GM23248 (cell line): ENCODE results near the gene HEATR5A. TPM values are rescaled to one million over a fixed set of nuclear protein-coding genes. Genes with fewer than 3 reads are reported as not detected.

Source experiments
- DNase-seq: peaks from one replicate; pipeline ENCODE4 v3.0.0-alpha.2; 2015
- H2AFZ ChIP-seq: fragments of 200-600 bp; sonication (generic); 2 replicates; pipeline ENCODE4 v1.6.1; 2016; ENCODE audit warnings: antibody characterized with exemption
- H3F3A ChIP-seq: fragments of 200-600 bp; sonication (generic); 2 replicates; pipeline ENCODE4 v1.6.1; 2016; ENCODE audit warnings: mild to moderate bottlenecking, antibody characterized with exemption, mixed run types; ENCODE audit not compliant: insufficient read depth
- H3K27ac ChIP-seq: fragments of 200-600 bp; sonication (generic); 2 replicates; pipeline ENCODE4 v1.5.1; 2016; ENCODE audit warnings: mild to moderate bottlenecking
- H3K27me3 ChIP-seq: fragments of 200-600 bp; sonication (generic); replicated peaks from 2 replicates; pipeline ENCODE4 v1.6.1; 2016; ENCODE audit warnings: mild to moderate bottlenecking; ENCODE audit not compliant: insufficient read depth
- H3K36me3 ChIP-seq: fragments of 200-600 bp; sonication (generic); 2 replicates; pipeline ENCODE4 v1.6.1; 2016; ENCODE audit warnings: low read depth, mild to moderate bottlenecking
- H3K4me1 ChIP-seq: fragments of 200-600 bp; sonication (generic); 2 replicates; pipeline ENCODE4 v1.6.1; 2016; ENCODE audit warnings: mild to moderate bottlenecking; ENCODE audit not compliant: insufficient read depth
- H3K4me2 ChIP-seq: fragments of 200-600 bp; sonication (generic); one replicate; pipeline ENCODE4 v1.6.1; 2016; ENCODE audit warnings: mild to moderate bottlenecking; ENCODE audit not compliant: unreplicated experiment
- H3K4me3 ChIP-seq: fragments of 200-600 bp; sonication (generic); 2 replicates; pipeline ENCODE4 v1.5.1; 2016; ENCODE audit warnings: mild to moderate bottlenecking
- H3K79me2 ChIP-seq: fragments of 200-600 bp; sonication (generic); 2 replicates; pipeline ENCODE4 v1.6.1; 2016; ENCODE audit warnings: mild to moderate bottlenecking; ENCODE audit not compliant: insufficient read depth
- H3K9ac ChIP-seq: fragments of 200-600 bp; sonication (generic); 2 replicates; pipeline ENCODE4 v1.6.1; 2016; ENCODE audit warnings: mild to moderate bottlenecking
- H3K9me2 ChIP-seq: fragments of 200-600 bp; sonication (generic); 2 replicates; pipeline ENCODE4 v1.6.1; 2016; ENCODE audit warnings: mixed run types, mild to moderate bottlenecking, moderate library complexity; ENCODE audit not compliant: insufficient read depth
- H3K9me3 ChIP-seq: fragments of 200-600 bp; sonication (generic); one replicate; pipeline ENCODE4 v1.6.1; 2017; ENCODE audit warnings: low read depth
- H4K20me1 ChIP-seq: fragments of 200-600 bp; sonication (generic); 2 replicates; pipeline ENCODE4 v1.6.0; 2016; ENCODE audit not compliant: insufficient read depth
- EZH2 ChIP-seq: fragments of 200-600 bp; sonication (generic); IDR thresholded peaks from 2 replicates; pipeline ENCODE4 v1.6.1; 2018; ENCODE audit warnings: antibody characterized with exemption, mild to moderate bottlenecking; ENCODE audit not compliant: insufficient read depth, poor library complexity, severe bottlenecking
- EZH2phosphoT487 ChIP-seq: fragments of 200-600 bp; sonication (generic); IDR thresholded peaks from 2 replicates; pipeline ENCODE4 v1.6.1; 2018; ENCODE audit warnings: antibody characterized with exemption, moderate library complexity, mild to moderate bottlenecking, low read depth; ENCODE audit not compliant: insufficient read depth
- WGBS, 2 experiments: methylation state at CpG; one replicate each; pipeline ENCODE4 v1.1.6; 2015 to 2017; ENCODE audit warnings: low lambda C conversion rate in 2 of 2, low coverage in 1 of 2; ENCODE audit errors: missing lambda C conversion rate in 2 of 2; 5-methylcytosine and 5-hydroxymethylcytosine counted together
- in situ Hi-C: fragments of 300-500 bp; cut with MboI; formaldehyde crosslinking; loops from 2 replicates; pipeline ENCODE4 v1.15.0; 2020
- polyA plus RNA-seq: library from polyadenylated mRNA; unstranded; fragments of >200 nt; fragmentation: Nextera tagmentation; extraction: Ambion mirVana; gene quantifications from 2 replicates; pipeline ENCODE4 v1.2.1, GENCODE V29; 2016
- total RNA-seq: library from RNA; depleted of rRNA; stranded (reverse); fragments of >200 nt; shearing (Covaris generic); gene quantifications from 2 replicates; pipeline ENCODE4 v1.2.3, GENCODE V29; 2014

HEATR5A gene
- total and polyA plus RNA-seq, 2 experiments from 2014 or later, result 49.1 to 70.3 TPM

- Histone ChIP-seq H2AFZ (no peak overlapping the region), H3K36me3 (peaks cover 56% of the 10 kb centered on the region), H4K20me1 (no peaks in the 10 kb centered on the region), H3K9me3 (no peaks in the 10 kb centered on the region), H3K4me1 (peaks cover 4% of the 10 kb centered on the region; the same call in 1 of the 2 replicates), H3K27me3 (no peaks in the 10 kb centered on the region), H3K27ac (no peak overlapping the region), H3K4me2 (no peak overlapping the region), H3F3A (no peaks in the 10 kb centered on the region), H3K4me3 (no peak overlapping the region), H3K9me2 (no peaks in the 10 kb centered on the region), H3K79me2 (no peaks in the 10 kb centered on the region), H3K9ac (no peak overlapping the region)
- no peak for TF ChIP-seq EZH2phosphoT487
- no peak for TF ChIP-seq EZH2
- DNase-seq, result no peak
- 91 to 92% methylated on average over 6 of the region's 6 CpGs for WGBS, 2 experiments
- in situ Hi-C loops, result no loop called here
Observed at GRCh38 chr14:31297112-31297511, 123.2 kb downstream of the HEATR5A start.

GRCh38 chr14:31294746-31295405 is 125.5 kb downstream of the HEATR5A start:
- Histone ChIP-seq H3K9me3 (no peaks in the 10 kb centered on the region), H3K36me3 (peaks cover 43% of the 10 kb centered on the region), H2AFZ (no peak overlapping the region), H3K4me3 (no peak overlapping the region), H3K4me2 (no peak overlapping the region), H3K4me1 (peaks cover 4% of the 10 kb centered on the region; the same call in 1 of the 2 replicates), H3K27ac (no peak overlapping the region), H4K20me1 (no peaks in the 10 kb centered on the region), H3K9me2 (no peaks in the 10 kb centered on the region), H3K79me2 (no peaks in the 10 kb centered on the region), H3K9ac (no peak overlapping the region), H3K27me3 (no peaks in the 10 kb centered on the region), H3F3A (0 out of 2 replicates have a peak, but pooled peaks cover 10% of the 10 kb centered on the region)
- in situ Hi-C loops, result no loop called here
- WGBS, 2 experiments, result 66 to 75% methylated on average over 7 of the region's 7 CpGs
- peak; percentile 13 for DNase-seq
- no peak for TF ChIP-seq EZH2
- no peak for TF ChIP-seq EZH2phosphoT487

- Histone ChIP-seq H3K4me1 (peaks cover 1% of the 10 kb centered on the region; the same call in 1 of the 2 replicates), H3K79me2 (no peaks in the 10 kb centered on the region), H3K27me3 (no peaks in the 10 kb centered on the region), H4K20me1 (no peaks in the 10 kb centered on the region), H3K4me2 (no peak overlapping the region), H3K9ac (no peak overlapping the region), H3F3A (0 out of 2 replicates have a peak, but pooled peaks cover 10% of the 10 kb centered on the region), H3K4me3 (no peak overlapping the region), H3K27ac (no peak overlapping the region), H3K9me3 (no peaks in the 10 kb centered on the region), H3K36me3 (peaks cover 40% of the 10 kb centered on the region), H2AFZ (no peak overlapping the region), H3K9me2 (no peaks in the 10 kb centered on the region)
- WGBS, 2 experiments, result 94 to 97% methylated on average over 3 of the region's 3 CpGs
- no peak for DNase-seq
- in situ Hi-C loops, result no loop called here
- TF ChIP-seq EZH2phosphoT487 (no peak), EZH2 (no peak)
Observed at GRCh38 chr14:31292937-31293616, 127.3 kb downstream of the HEATR5A start.

- Histone ChIP-seq H3K9me2 (no peaks in the 10 kb centered on the region), H3K79me2 (no peaks in the 10 kb centered on the region), H3K4me1 (no peaks in the 10 kb centered on the region), H2AFZ (no peak overlapping the region), H3K4me3 (no peak overlapping the region), H4K20me1 (no peaks in the 10 kb centered on the region), H3K27ac (no peak overlapping the region), H3K4me2 (no peak overlapping the region), H3K9me3 (no peaks in the 10 kb centered on the region), H3K9ac (no peak overlapping the region), H3K27me3 (no peaks in the 10 kb centered on the region), H3F3A (0 out of 2 replicates have a peak, but pooled peaks cover 10% of the 10 kb centered on the region), H3K36me3 (peaks cover 33% of the 10 kb centered on the region)
- no peak for TF ChIP-seq EZH2
- TF ChIP-seq EZH2phosphoT487, result no peak
- no peak for DNase-seq
- in situ Hi-C loops, result no loop called here
Observed at GRCh38 chr14:31291210-31291609, 129.1 kb downstream of the HEATR5A start.
